Measurements from ENCODE around the gene CSNK2B. TPM values are rescaled to one million over a fixed set of nuclear protein-coding genes. Genes with fewer than 3 reads are reported as not detected.
"Not testable (repeated sequence)": the region's sequence is repeated elsewhere in the genome, so short reads cannot be mapped to it uniquely, and the experiment has no call there.

CSNK2B gene
- total RNA-seq, 1 donor from 2014 or later = 292 TPM

DNA sequence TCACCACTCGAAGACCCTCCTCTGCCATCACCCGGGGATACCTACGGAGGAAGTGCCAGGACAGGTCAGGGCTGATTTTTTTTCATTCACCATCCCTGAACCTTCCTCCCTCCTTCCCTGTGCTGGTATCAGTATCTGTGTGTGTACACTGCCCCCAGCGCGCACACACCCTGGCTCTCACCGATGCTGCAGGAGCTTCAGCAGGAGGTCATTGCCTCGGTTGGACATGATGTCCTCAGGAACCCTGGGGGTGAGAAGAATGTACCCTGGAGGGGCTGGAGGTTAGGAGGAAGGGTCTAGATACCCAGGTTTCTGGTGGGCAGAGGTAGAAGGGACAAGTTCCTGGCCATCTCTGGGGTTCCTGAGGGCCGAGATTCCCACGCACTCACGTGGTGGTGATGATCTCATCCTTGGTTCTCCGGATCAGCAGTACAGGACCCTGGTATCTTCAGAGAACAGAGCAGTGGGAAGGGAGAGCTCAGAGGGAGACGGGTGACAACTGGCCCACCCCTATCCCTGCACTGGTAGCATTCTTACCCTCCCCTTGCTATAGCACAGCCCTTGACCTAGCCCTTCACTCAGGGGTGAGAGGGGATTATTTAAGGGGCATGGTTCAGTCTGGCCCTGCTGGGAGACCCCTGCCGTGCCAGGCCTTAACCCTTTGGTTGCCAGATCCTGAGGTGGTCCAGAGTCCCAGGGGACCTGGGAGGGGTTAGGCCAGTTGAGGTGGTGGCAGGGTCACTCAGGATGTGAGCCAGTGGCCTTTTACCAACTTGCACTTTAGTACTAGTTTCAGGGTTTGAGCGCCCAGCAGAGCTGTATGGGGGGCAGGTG lies 22.2 kb downstream of the CSNK2B start:
- no peak for DNase-seq (ENCODE audit: extremely low read depth, low read depth, low spot score)

GRCh38 chr6:31689249-31690110 lies 23.6 kb downstream of the CSNK2B start:
- no peak for DNase-seq (ENCODE audit: extremely low read depth, low read depth, low spot score)

- no peak for DNase-seq (ENCODE audit: extremely low read depth, low read depth, low spot score)
Measured at GRCh38 chr6:31690231-31691077, 24.6 kb downstream of the CSNK2B start.

- DNase-seq (ENCODE audit: extremely low read depth, low read depth, low spot score) = no peak
Measured at GRCh38 chr6:31691078-31691463, 25.2 kb downstream of the CSNK2B start.

DNA sequence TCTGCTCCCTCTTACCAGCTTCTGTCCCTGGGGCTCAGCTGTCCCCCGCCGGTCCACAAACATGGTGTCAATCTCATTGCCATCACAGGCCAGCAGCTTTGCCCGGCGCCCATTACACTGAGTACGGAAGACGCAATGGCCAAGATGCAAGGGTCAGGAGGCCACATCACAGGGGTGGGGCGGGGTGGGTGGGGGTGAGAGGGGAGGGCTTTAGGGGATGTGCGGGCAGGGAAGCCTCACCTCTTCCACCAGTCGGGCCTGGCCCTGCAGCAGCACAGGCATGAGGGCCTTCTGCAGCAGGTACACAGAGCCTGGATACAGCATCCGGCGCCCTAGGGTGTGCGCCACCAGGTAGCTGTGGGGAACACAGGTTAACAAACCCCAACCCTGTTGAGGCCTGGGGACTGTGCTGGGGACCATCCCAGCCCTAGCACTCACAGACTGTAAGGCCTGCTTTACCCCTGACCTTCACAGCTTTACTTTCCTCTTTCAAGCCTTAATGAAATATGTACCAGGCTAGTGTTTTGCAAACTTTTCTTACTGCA lies 25.8 kb downstream of the CSNK2B start:
- no peak for DNase-seq (ENCODE audit: extremely low read depth, low read depth, low spot score)

GRCh38 chr6:31692353-31692752 lies 26.5 kb downstream of the CSNK2B start:
- DNase-seq (ENCODE audit: extremely low read depth, low read depth, low spot score) = no peak

DNA sequence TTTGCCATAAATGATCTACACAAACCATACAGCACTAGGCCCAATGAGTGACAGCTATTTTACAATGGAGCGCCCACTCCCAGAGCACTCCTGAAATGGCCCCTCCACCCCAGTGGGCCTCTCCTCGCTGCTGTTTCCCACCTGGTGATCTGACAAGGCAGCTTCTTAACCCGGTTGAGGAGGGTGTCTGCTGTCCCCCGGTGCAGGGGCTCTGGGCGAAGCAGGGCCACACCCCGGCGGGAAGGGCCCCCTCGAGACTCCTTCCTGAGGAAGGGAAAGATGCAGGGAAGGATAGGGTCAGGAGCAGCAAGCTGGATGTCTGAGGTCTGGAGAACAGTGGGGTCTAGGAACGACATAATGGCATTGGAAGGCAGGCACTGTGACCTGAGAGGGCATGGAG lies 27.0 kb downstream of the CSNK2B start:
- no peak for DNase-seq (ENCODE audit: extremely low read depth, low read depth, low spot score)

- DNase-seq (ENCODE audit: extremely low read depth, low read depth, low spot score) = no peak
Measured at GRCh38 chr6:31693535-31693934, 27.7 kb downstream of the CSNK2B start.

GRCh38 chr6:31697555-31697954 lies 31.7 kb downstream of the CSNK2B start:
- no peak for DNase-seq (ENCODE audit: extremely low read depth, low read depth, low spot score)

DNA sequence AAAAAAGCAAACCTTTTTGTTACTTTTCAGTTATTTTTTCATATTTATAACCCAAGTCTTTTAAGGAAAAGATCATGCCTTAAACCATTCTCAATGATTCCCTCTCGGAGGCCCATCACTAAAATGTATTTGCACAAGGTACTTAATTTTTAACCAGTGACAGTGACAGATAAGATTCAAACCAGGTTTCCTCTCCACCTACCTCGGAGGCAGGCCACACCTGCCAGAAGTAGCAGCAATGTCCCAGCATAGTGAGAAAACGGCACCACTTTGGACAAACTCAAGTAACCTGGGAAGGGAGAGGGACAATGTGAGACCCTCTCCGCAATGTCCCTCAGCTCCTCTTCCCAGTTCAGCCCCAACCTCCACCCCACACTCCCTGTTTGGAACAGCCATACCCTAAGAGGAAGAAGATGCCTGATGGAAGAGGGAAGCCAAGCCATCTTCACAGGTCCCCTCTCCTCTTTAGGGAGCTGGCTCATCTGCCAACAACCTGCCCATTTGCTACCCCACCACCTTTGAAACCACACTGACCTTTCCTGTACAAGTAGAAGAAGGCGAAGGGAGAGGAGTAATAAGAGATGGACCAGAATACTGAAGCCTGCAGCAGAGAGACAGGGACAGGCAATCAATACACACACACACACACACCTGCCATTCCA lies 35.0 kb downstream of the CSNK2B start:
- no peak for DNase-seq (ENCODE audit: extremely low read depth, low read depth, low spot score)

- DNase-seq (ENCODE audit: extremely low read depth, low read depth, low spot score) = no peak
Measured at GRCh38 chr6:31701666-31702404, 36.0 kb downstream of the CSNK2B start.

GRCh38 chr6:31702405-31702818 lies 36.5 kb downstream of the CSNK2B start:
- DNase-seq (ENCODE audit: extremely low read depth, low read depth, low spot score) = no peak

DNA sequence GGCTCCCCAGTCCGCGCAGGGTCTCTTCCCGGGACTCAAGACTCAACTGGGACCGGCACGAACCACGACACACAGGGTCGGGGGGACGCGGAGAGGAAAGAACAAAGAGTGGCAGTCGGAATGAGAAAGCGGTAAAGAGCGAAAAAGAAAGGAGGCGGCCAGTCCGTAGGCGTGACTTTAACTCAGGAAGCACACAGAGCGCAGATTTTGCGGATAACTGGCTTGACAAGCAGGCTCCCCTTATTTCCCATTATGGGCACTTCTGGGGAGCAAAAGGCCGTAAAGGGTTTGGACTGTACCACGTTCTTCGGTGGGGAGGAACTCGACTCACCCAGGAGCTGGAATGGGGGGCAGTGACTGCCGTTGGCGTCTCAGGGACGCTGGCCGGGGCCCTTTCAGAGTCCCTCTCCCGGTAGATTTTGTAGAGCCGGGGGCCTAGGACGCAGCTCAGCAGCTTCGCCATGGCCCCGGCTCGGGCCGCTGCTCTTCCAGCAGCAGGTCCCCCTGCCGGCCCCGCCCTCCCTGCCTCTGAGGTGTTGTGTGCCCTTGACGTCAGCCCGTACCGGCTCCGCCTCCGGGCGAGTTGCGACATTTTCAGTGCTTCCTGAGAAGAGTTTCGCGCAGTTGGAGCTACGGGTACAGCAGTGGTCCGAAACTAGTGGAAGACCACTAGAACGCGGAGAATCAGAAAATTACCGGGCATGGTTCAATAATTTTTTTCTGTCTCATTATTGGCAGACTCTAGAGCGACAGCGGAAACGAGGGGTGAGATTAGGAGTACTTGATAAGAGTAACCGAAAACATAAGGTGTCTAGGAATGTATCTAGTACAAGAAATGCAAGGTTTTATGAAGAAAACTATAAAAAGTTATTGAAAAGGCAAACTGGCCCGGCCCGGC lies 37.2 kb downstream of the CSNK2B start, which contains the start of gene ABHD16A:
Gene ABHD16A, minus strand, starts transcription at position 506 of the 898 bp plus-strand sequence. Its CDS starts 43 bp downstream, at position 463.
- DNase-seq (ENCODE audit: extremely low read depth, low read depth, low spot score) = peak; percentile 92

DNA sequence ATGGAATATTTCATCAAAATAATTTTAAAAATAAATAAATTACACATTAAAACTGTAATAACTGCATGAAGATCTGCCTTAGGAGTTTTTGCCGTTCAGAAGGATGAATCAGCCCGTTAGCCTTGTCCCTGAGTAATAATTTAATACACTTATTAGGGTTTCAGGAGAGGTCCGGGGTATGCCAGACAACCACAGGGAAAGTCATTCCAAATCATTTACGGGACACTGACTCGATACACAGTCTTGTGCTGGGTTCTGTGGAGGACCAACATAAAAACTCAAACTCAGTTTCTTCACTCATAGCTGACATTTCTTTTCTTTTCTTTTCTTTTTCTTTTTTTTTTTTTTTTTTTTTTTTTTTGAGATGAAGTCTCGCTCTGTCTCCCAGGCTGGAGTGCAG lies 40.1 kb downstream of the CSNK2B start:
- no peak for DNase-seq (ENCODE audit: extremely low read depth, low read depth, low spot score)

DNA sequence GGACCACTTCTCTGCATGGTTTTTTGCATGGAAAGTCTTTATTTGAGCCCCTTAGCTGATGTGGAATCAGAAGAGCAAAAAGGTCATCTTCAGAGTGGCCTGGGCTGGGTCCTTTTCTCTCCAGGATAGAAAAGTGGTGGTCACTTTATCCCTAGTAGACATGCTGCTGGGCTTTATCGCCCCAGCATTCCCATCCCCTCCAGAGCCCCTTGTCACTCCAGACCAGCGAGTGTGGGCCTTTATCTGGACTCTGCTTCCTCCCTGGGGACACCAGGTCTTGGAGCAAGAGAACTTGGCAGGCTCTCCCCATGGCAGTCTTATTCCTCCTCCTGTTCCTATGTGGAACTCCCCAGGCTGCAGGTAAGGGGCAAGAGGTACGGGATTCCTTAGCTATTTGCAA lies 40.7 kb downstream of the CSNK2B start, which contains the start of gene LY6G6F:
Gene LY6G6F, plus strand, starts transcription at position 268 of the 400 bp plus-strand sequence. Its CDS starts 41 bp downstream, at position 309.
- no peak for DNase-seq (ENCODE audit: extremely low read depth, low read depth, low spot score)

DNA sequence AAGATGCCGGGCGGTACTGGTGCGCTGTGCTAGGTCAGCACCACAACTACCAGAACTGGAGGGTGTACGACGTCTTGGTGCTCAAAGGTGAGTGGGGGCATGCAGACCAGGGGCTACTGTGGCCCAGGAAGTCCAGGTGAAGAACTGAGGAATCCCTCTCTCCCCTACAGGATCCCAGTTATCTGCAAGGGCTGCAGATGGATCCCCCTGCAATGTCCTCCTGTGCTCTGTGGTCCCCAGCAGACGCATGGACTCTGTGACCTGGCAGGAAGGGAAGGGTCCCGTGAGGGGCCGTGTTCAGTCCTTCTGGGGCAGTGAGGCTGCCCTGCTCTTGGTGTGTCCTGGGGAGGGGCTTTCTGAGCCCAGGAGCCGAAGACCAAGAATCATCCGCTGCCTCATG lies 41.8 kb downstream of the CSNK2B start:
- DNase-seq (ENCODE audit: extremely low read depth, low read depth, low spot score) = no peak

GRCh38 chr6:31708224-31708623 lies 42.3 kb downstream of the CSNK2B start:
- no peak for DNase-seq (ENCODE audit: extremely low read depth, low read depth, low spot score)

DNA sequence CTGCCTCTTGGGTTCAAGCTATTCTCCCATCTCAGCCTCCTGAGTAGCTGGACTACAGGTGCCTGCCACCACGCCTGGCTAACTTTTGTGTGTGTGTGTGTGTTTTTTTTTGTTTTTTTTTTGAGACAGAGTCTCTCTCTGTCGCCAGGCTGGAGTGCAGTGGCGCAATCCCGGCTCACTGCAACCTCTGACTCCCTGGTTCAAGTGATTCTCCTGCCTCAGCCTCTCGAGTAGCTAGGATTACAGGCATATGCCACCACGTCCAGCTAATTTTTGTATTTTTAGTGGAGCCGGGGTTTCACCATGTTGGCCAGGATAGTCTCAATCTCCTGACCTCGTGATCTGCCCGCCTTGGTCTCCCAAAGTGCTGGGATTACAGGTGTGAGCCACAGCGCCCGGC lies 43.3 kb downstream of the CSNK2B start:
- DNase-seq (ENCODE audit: extremely low read depth, low read depth, low spot score) = not testable (repeated sequence)
